Transverse colon (tissue), 4 donors: ENCODE results near the gene TIMM22. TPM values are rescaled to one million over a fixed set of nuclear protein-coding genes. Genes with fewer than 3 reads are reported as not detected.

Experiments used
- DNase-seq: peaks from one replicate; pipeline ENCODE4 v3.0.0-alpha.2; 2019
- H3K27ac ChIP-seq, 4 donors: fragments of 200-600 bp; sonication (generic); 2 replicates each; pipeline ENCODE4 v1.5.1; 2016 to 2018; ENCODE audit warnings: inconsistent platforms in 4 of 4
- H3K27me3 ChIP-seq: fragments of 200-600 bp; sonication (generic); 2 replicates; pipeline ENCODE4 v1.5.1; 2017; ENCODE audit warnings: inconsistent platforms
- H3K36me3 ChIP-seq, 4 donors: fragments of 200-600 bp; sonication (generic); 2 replicates each; pipeline ENCODE4 v1.5.1; 2017 to 2019; ENCODE audit warnings: inconsistent platforms in 4 of 4
- H3K4me1 ChIP-seq, 4 donors: fragments of 200-600 bp; sonication (generic); 2 replicates each; pipeline ENCODE4 v1.5.1; 2017 to 2020; ENCODE audit warnings: inconsistent platforms in 4 of 4
- H3K4me3 ChIP-seq, 4 donors: fragments of 200-600 bp; sonication (generic); 1 replicate in 1 of 4; 2 replicates in 3 of 4; pipeline versions ENCODE4 v1.5.1 to v1.6.1; 2017 to 2019; ENCODE audit warnings: inconsistent platforms in 4 of 4
- H3K9me3 ChIP-seq, 2 donors: fragments of 200-600 bp; sonication (generic); 2 replicates each; pipeline ENCODE4 v1.5.1; 2017 to 2019; ENCODE audit warnings: inconsistent platforms in 2 of 2
- EP300 ChIP-seq: sonication (generic); formaldehyde crosslinking; IDR thresholded peaks from one replicate; pipeline ENCODE4 v1.6.1; 2017; ENCODE audit warnings: antibody characterized with exemption, low read depth
- POLR2A ChIP-seq: fragments of 450-650 bp; IDR thresholded peaks from one replicate; pipeline ENCODE4 v1.6.1; 2016; ENCODE audit warnings: antibody characterized with exemption, mild to moderate bottlenecking, moderate library complexity
- POLR2AphosphoS5 ChIP-seq, 3 donors: sonication (generic); formaldehyde crosslinking; IDR thresholded peaks; one replicate each; pipeline ENCODE4 v1.6.1; 2016; ENCODE audit warnings: antibody characterized with exemption in 3 of 3
- WGBS, 2 donors: methylation state at CpG; one replicate each; pipeline ENCODE4 v1.1.5; 2018; ENCODE audit warnings: low coverage in 1 of 2; 5-methylcytosine and 5-hydroxymethylcytosine counted together
- in situ Hi-C, 4 donors: fragments of 200-750 bp; cut with MboI; loops; one replicate each; pipeline versions ENCODE4 v1.15.0 to v1.15.1; 2017; ENCODE audit warnings: low sequenced_read_pairs in 3 of 4, low pct_ligation_motif_present in 1 of 4, low pct_unique_long_range_greater_than_20kb in 1 of 4
- intact Hi-C: fragments of 100-400 bp; cut with DNase I; formaldehyde crosslinking; loops from one replicate; pipeline ENCODE4 v1.15.1; 2023; ENCODE audit warnings: low total_unique reads
- total RNA-seq, 4 donors: library from RNA; depleted of rRNA; stranded (reverse); fragments of >200 nt; gene quantifications; one replicate each; pipeline ENCODE4 v1.1.0, GENCODE V29; 2016
- TF ChIP-seq, protein P1 (sequence below), 5 experiments: fragments of 200-600 bp in 3 of 5; fragments of 450-650 bp in 2 of 5; sonication (generic) in 3 of 5; IDR thresholded peaks; 1 replicate in 2 of 5; 2 replicates in 3 of 5; pipeline ENCODE4 v1.5.1; 2016 to 2017; ENCODE audit warnings: antibody characterized with exemption in 5 of 5, inconsistent platforms in 3 of 5, mild to moderate bottlenecking in 2 of 5, moderate library complexity in 1 of 5

Gene TIMM22
- total RNA-seq, 4 donors from 2014 or later: 10.5 to 17.6 (median 12.1) TPM

DNA sequence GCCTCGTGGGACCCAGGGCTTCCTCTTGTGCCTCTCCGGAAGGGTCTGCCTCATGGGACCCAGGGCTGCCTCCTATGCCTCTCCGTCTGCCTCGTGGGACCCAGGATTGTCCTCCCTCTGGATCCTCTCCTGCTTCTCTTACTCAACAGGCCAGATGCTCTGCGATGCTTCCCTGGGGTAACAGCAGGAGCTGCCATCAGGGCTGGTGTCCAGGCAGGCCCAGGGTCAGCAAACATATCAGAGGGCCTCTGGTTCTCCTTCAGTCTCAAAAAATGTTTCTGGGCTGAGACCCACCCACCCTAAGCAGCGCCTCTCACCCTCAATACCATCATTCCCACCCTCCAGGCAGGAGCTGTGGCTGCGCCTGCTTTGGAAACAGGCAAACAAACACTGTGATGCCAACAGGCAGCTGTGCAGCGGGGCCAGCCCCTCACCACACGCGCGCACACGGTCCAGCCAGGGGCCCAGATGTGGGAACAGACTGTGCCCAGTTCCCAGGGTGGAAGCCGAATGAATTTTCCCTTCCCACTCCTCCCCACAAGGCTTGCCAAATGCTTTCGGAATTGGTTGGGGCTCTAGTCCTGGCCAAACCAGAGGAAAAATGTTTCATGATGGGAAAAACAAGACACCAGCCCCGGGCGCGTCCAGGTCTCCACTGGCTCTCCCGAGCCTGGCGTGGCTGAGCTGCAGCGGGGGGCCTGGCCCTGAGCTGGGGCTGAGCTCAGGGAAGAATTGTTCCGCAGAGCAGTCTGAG lies 11.3 kb downstream of the TIMM22 start:
- 91% methylated on average over 21 of the region's 21 CpGs; no CpG with 5 or more reads in 1 of the 2 donors for WGBS, 2 donors
- intact Hi-C loops (no loop called here), in situ Hi-C loops (no loop called here)
- peak overlapping the region; percentile 10 to 63 (median 27) for H3K27ac ChIP-seq
- no peak overlapping the region for H3K4me3 ChIP-seq
- peaks cover 17 to 29% (median 23%) of the 10 kb centered on the region in 4 donors for H3K4me1 ChIP-seq
- no peaks in the 10 kb centered on the region for H3K27me3 ChIP-seq
- DNase-seq: no peak
- no peaks in the 10 kb centered on the region for H3K9me3 ChIP-seq
- peaks cover 0 to 46% (median 16%) of the 10 kb centered on the region in 4 donors for H3K36me3 ChIP-seq
- peak in 1 of 3 donors; percentile 10 for TF ChIP-seq POLR2AphosphoS5 (IDR thresholded peaks at IDR 0.05)
- TF ChIP-seq, protein P1, sequence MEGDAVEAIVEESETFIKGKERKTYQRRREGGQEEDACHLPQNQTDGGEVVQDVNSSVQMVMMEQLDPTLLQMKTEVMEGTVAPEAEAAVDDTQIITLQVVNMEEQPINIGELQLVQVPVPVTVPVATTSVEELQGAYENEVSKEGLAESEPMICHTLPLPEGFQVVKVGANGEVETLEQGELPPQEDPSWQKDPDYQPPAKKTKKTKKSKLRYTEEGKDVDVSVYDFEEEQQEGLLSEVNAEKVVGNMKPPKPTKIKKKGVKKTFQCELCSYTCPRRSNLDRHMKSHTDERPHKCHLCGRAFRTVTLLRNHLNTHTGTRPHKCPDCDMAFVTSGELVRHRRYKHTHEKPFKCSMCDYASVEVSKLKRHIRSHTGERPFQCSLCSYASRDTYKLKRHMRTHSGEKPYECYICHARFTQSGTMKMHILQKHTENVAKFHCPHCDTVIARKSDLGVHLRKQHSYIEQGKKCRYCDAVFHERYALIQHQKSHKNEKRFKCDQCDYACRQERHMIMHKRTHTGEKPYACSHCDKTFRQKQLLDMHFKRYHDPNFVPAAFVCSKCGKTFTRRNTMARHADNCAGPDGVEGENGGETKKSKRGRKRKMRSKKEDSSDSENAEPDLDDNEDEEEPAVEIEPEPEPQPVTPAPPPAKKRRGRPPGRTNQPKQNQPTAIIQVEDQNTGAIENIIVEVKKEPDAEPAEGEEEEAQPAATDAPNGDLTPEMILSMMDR (IDR thresholded peaks at IDR 0.05): no peak

DNA sequence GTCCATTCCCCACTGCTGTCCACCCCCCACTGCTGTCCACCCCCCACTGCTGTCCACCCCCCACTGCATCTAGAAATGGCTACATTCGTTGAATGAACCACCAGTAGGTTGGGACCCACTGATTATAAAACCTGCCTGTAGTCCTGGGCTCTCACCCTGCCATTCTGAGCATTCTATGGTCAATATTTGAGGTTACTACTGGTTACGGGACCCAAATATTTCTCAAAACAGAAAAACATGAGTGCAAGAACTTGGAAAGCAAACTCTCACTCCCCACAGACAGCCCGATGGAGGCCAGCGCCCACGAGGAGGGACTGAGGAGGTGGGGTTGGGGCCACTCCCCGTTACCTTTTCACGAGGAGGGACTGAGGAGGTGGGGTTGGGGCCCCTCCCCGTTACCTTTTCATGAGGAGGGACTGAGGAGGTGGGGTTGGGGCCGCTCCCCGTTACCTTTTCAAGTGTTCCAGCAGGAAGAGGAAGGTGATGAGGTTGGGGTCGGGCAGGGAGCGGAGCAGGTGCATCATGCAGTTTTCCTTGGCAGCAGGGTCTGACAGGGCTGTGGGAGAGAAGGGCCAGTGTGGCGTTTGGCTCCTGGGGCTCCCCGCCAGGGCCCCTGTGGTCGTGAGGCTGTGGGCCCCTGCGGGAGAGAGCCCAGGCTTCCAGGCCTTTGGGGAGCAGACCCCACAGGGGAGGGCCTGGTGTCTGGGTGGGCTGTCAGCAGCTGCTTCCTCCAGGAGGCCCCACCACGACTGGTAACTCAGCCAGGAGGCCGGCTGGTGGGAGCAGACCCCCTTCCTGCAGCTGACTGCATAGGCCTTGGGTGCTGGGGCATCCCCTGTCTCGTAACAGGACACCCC lies 12.5 kb downstream of the TIMM22 start:
- Histone ChIP-seq H3K4me3 (no peak overlapping the region), H3K9me3 (no peaks in the 10 kb centered on the region), H3K27ac (no peak overlapping the region), H3K36me3 (peaks cover 0 to 41% (median 16%) of the 10 kb centered on the region in 4 donors), H3K27me3 (no peaks in the 10 kb centered on the region), H3K4me1 (peaks cover 17 to 23% (median 19%) of the 10 kb centered on the region in 4 donors)
- WGBS, 2 donors: 70 to 76% methylated on average over 2 to 19 of the region's 19 CpGs
- DNase-seq: no peak
- in situ Hi-C loops: no loop called here
- intact Hi-C loops: no loop called here
- TF ChIP-seq EP300 (no peak), POLR2AphosphoS5 (IDR thresholded peaks at IDR 0.05) (no peak), POLR2A (no peak)
- TF ChIP-seq, protein P1 (IDR thresholded peaks at IDR 0.05): no peak

DNA sequence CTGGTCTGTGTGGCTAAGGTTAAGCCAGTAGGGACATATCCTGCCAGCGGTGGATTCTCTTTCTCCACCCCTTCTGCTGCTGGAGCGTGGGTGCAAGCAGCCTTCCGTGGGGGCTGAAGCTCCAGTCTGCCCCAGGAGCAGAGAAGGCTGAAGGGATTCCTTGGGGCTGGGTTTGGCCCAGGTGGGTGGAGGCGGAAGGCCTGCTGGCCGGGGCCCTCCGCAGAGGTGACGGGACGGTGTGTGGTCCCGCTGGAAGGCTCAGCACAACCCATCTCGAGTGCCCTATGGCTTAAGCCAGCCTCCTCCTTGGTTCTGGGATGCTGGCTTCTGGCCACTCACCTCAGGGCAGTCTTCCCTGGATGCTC lies 13.1 kb downstream of the TIMM22 start:
- in situ Hi-C loops (no loop called here), intact Hi-C loops (no loop called here)
- Histone ChIP-seq H3K4me1 (peaks cover 13 to 20% (median 14%) of the 10 kb centered on the region in 4 donors), H3K27ac (no peak overlapping the region), H3K36me3 (peaks cover 0 to 40% (median 16%) of the 10 kb centered on the region in 4 donors), H3K4me3 (no peak overlapping the region), H3K9me3 (no peaks in the 10 kb centered on the region), H3K27me3 (no peaks in the 10 kb centered on the region)
- 94% methylated on average over 10 of the region's 10 CpGs; no CpG with 5 or more reads in 1 of the 2 donors for WGBS, 2 donors
- no peak for TF ChIP-seq EP300
- TF ChIP-seq, protein P1 (IDR thresholded peaks at IDR 0.05): no peak
- no peak for TF ChIP-seq POLR2A
- no peak for TF ChIP-seq POLR2AphosphoS5 (IDR thresholded peaks at IDR 0.05)
- DNase-seq: no peak

DNA sequence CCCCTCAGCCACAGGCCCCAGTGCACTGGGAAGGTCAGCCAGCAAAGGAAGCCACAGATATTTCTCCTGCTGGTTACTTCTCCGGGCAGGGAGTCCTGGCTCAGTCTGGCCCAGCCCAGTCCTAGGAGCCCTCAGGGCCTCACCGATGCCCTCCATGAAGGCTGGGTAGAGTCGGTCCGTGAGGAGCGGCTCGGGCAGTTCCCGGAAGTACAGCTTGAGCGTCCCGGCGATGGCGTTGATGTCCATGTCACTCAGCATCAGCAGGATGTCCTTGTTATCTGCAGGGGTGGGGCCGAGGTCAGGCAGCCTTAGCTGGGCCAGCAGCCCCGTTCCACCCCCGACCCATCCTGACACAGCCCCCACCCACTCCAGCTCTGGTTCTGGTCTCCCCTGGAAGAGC lies 13.7 kb downstream of the TIMM22 start:
- no peak for DNase-seq
- intact Hi-C loops: no loop called here
- Histone ChIP-seq H3K4me1 (peaks cover 8 to 15% (median 9%) of the 10 kb centered on the region in 4 donors), H3K4me3 (no peak overlapping the region), H3K36me3 (peaks cover 0 to 40% (median 16%) of the 10 kb centered on the region in 4 donors), H3K27ac (no peak overlapping the region), H3K9me3 (no peaks in the 10 kb centered on the region), H3K27me3 (no peaks in the 10 kb centered on the region)
- WGBS, 2 donors: 82% methylated on average over 12 of the region's 14 CpGs; no CpG with 5 or more reads in 1 of the 2 donors
- TF ChIP-seq POLR2AphosphoS5 (IDR thresholded peaks at IDR 0.05) (peak in 1 of 3 donors; percentile 1), POLR2A (no peak)
- in situ Hi-C loops: no loop called here
